ENCODE measurements around the gene TIMM22. TPM values are rescaled to one million over a fixed set of nuclear protein-coding genes. Genes with fewer than 3 reads are reported as not detected.

The TIMM22 gene
- total and polyA plus RNA-seq, 10 donors, result 5.1 to 14.3 (median 11.0) TPM

- Histone ChIP-seq H3K36me3 (no peaks in the 10 kb centered on the region), H3K4me1 (peaks cover 13 to 41% (median 28%) of the 10 kb centered on the region in 6 donors), H3K27me3 (replicated peaks in 1 of 7) (peaks cover 0 to 52% (median 21%) of the 10 kb centered on the region in 7 donors), H3K4me3 (peak overlapping the region; percentile 23 to 89 (median 58)), H3K27ac (peak overlapping the region in 3 of 8 donors; percentile 2 to 83 (median 44)), H3K9me3 (no peaks in the 10 kb centered on the region)
- TF ChIP-seq POLR2AphosphoS5 (IDR thresholded peaks at IDR 0.05), result peak in 1 of 3 donors; percentile 28
- no peak for TF ChIP-seq POLR2A (IDR thresholded peaks at IDR 0.05)
- no peak for TF ChIP-seq CTCF (IDR thresholded peaks at IDR 0.05 in 8 of 11, conservative IDR thresholded peaks at IDR 0.05 in 3 of 11)
- WGBS, 5 donors, result 3 to 7% (median 3%) methylated on average over 46 to 72 of the region's 72 CpGs
- intact Hi-C loops (cut with DNase I; ENCODE audit: low total_unique reads), result loop anchor here (5.0 kb wide), 1 partner anchor 96 kb away; no protein-coding TSS in a partner anchor
- DNase-seq, result peak; percentile 80
Measured at GRCh38 chr17:978103-979093, 18.5 kb upstream of the TIMM22 start.

DNA sequence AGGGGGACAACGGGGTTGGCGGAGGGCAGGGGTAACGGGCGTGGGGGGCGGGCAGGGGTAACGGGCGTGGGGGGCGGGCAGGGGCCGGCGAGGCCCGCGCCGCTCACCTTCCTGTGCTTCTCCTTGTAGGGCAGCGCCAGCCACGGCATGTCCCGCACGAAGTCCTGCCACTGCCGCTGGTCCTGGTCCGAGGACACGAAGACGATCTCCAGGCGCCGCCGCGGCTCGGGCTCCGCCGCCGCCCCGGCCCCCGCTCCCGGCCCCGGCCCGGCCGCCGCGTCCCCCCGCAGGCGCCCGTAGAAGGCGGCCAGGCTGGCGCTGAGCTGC, 17.8 kb upstream of the TIMM22 start:
- peaks cover 13 to 41% (median 28%) of the 10 kb centered on the region in 6 donors for H3K4me1 ChIP-seq
- 1% methylated on average over 13 to 40 of the region's 42 CpGs; no CpG with 5 or more reads in 1 of the 5 donors for WGBS, 5 donors
- TF ChIP-seq CTCF (IDR thresholded peaks at IDR 0.05 in 8 of 11, conservative IDR thresholded peaks at IDR 0.05 in 3 of 11) (no peak), POLR2AphosphoS5 (IDR thresholded peaks at IDR 0.05) (no peak), POLR2A (IDR thresholded peaks at IDR 0.05) (no peak)
- intact Hi-C loops (cut with DNase I; ENCODE audit: low total_unique reads), result loop anchor here (5.0 kb wide), 1 partner anchor 97 kb away; no protein-coding TSS in a partner anchor
- no peak for DNase-seq
- no peaks in the 10 kb centered on the region for H3K9me3 ChIP-seq
- H3K27ac ChIP-seq, result peak overlapping the region in 5 of 8 donors; percentile 29 to 83 (median 54)
- H3K4me3 ChIP-seq, result peak overlapping the region; percentile 40 to 89 (median 64)
- no peaks in the 10 kb centered on the region for H3K36me3 ChIP-seq
- peaks cover 0 to 45% (median 21%) of the 10 kb centered on the region in 7 donors for H3K27me3 ChIP-seq (replicated peaks in 1 of 7)

GRCh38 chr17:979539-980405, 17.2 kb upstream of the TIMM22 start, which contains the start of gene NXN:
Gene NXN, minus strand, starts transcription at chr17:979776.
- Histone ChIP-seq H3K9me3 (no peaks in the 10 kb centered on the region), H3K4me3 (peak within 1 kb of the TSS; percentile 49 to 89 (median 64)), H3K27me3 (replicated peaks in 1 of 7) (peaks cover 0 to 44% (median 21%) of the 10 kb centered on the region in 7 donors), H3K4me1 (peaks cover 13 to 41% (median 28%) of the 10 kb centered on the region in 6 donors), H3K36me3 (no peaks in the 10 kb centered on the region), H3K27ac (peak within 1 kb of the TSS; percentile 46 to 83 (median 80))
- peak; percentile 97 for DNase-seq
- intact Hi-C loops (cut with DNase I; ENCODE audit: low total_unique reads), result loop anchor here (5.0 kb wide), 2 partner anchors 97 to 182 kb away; no protein-coding TSS in a partner anchor
- 1 to 2% (median 2%) methylated on average over 38 to 94 of the region's 94 CpGs for WGBS, 5 donors
- TF ChIP-seq CTCF (IDR thresholded peaks at IDR 0.05 in 8 of 11, conservative IDR thresholded peaks at IDR 0.05 in 3 of 11) (peak in 1 of 11 experiments; percentile 21), POLR2AphosphoS5 (IDR thresholded peaks at IDR 0.05) (peak in 2 of 3 donors; percentile 71 to 77), POLR2A (IDR thresholded peaks at IDR 0.05) (no peak)
